Small intestine (tissue), 7 donors: Measurements from ENCODE around the gene LAMA5. TPM values are rescaled to one million over a fixed set of nuclear protein-coding genes. Genes with fewer than 3 reads are reported as not detected.

Source experiments
- DNase-seq, 2 donors: peaks; one replicate each; pipeline versions ENCODE4 v3.0.0 to v3.0.0-alpha.2; 2013
- FAIRE-seq: peaks from 2 replicates; lab custom pipeline; 2012; peaks lifted over from hg19 to GRCh38; lab: Jason Lieb, UNC
- H3K27ac ChIP-seq, 3 donors: one replicate each; pipeline ENCODE4 v1.5.1; 2013; ENCODE audit warnings: low read length in 2 of 3, mild to moderate bottlenecking in 2 of 3, control low read depth in 1 of 3, inconsistent platforms in 1 of 3, low read depth in 1 of 3, moderate library complexity in 1 of 3
- H3K27me3 ChIP-seq, 3 donors: one replicate each; pipeline ENCODE4 v1.6.1; 2013; ENCODE audit warnings: low read length in 3 of 3, inconsistent platforms in 1 of 3; ENCODE audit not compliant: control insufficient read depth in 3 of 3, insufficient read depth in 3 of 3
- H3K36me3 ChIP-seq, 3 donors: one replicate each; pipeline ENCODE4 v1.6.1; 2013; ENCODE audit warnings: low read length in 3 of 3, inconsistent platforms in 1 of 3, low read depth in 1 of 3, mild to moderate bottlenecking in 1 of 3, moderate library complexity in 1 of 3; ENCODE audit not compliant: control insufficient read depth in 3 of 3, insufficient read depth in 2 of 3
- H3K4me1 ChIP-seq, 3 donors: one replicate each; pipeline ENCODE4 v1.6.1; 2013; ENCODE audit warnings: low read length in 2 of 3, inconsistent platforms in 1 of 3, low read depth in 1 of 3, mild to moderate bottlenecking in 1 of 3, moderate library complexity in 1 of 3; ENCODE audit not compliant: control insufficient read depth in 3 of 3, insufficient read depth in 2 of 3
- H3K4me3 ChIP-seq, 3 donors: one replicate each; pipeline ENCODE4 v1.5.1; 2013; ENCODE audit warnings: low read length in 3 of 3, control low read depth in 1 of 3, inconsistent platforms in 1 of 3, low read depth in 1 of 3, mild to moderate bottlenecking in 1 of 3, moderate library complexity in 1 of 3
- H3K9me3 ChIP-seq, 2 donors: one replicate each; pipeline ENCODE4 v1.6.1; 2013; ENCODE audit warnings: low read depth in 1 of 2, low read length in 1 of 2; ENCODE audit not compliant: control insufficient read depth in 2 of 2, insufficient read depth in 1 of 2
- WGBS, 3 donors: extraction: QIAGEN DNeasy Blood & Tissue Kit; methylation state at CpG; one replicate each; pipeline ENCODE4 v1.1.7; 2013; 5-methylcytosine and 5-hydroxymethylcytosine counted together
- polyA plus RNA-seq, 4 donors: library from polyadenylated mRNA; stranded (reverse) in 3 of 4; unstranded in 1 of 4; fragments of 200-250 nt in 3 of 4; fragments of 120-200 nt in 1 of 4; gene quantifications; one replicate each; pipeline versions ENCODE4 v1.2.1 to v1.2.3, GENCODE V29; 2013
- donor health status: healthy with polysubstance abuse.
- donor health status: control.
- donor health status: control.
- donor health status: Bipolar disorder and iron deficiency.
- donor health status: healthy.

Gene LAMA5
- polyA plus RNA-seq, 4 donors = 1.3 to 62.8 (median 23.0) TPM

DNA sequence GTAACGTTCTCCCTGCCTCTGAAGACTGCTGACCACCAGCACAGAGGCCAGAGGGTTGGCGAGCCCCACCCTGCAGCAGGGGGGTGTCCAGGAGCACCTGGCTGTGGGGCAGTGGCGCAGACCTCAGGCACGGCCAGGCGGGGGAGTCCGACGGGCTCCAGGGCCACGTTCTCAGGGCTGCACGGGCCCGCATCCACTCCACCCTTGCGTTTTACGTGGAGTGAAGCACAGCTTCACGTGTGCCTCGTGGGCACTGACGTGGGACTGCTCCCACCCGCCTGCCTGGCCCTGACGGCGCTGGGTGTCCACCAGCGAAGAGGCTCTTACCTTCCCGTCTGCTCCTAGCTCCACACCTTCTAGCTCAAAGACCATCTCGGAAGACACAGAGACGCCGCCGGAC is 26.7 kb upstream of the LAMA5 start:
- Histone ChIP-seq H3K9me3 (no peaks in the 10 kb centered on the region), H3K4me1 (peaks cover 0 to 5% (median 0%) of the 10 kb centered on the region in 3 donors), H3K27ac (no peak overlapping the region), H3K27me3 (no peaks in the 10 kb centered on the region), H3K4me3 (no peak overlapping the region), H3K36me3 (peaks cover 0 to 89% (median 10%) of the 10 kb centered on the region in 3 donors)
- FAIRE-seq (no peak), DNase-seq (no peak)
- 91 to 92% (median 92%) methylated on average over 22 to 24 of the region's 24 CpGs for WGBS, 3 donors

DNA sequence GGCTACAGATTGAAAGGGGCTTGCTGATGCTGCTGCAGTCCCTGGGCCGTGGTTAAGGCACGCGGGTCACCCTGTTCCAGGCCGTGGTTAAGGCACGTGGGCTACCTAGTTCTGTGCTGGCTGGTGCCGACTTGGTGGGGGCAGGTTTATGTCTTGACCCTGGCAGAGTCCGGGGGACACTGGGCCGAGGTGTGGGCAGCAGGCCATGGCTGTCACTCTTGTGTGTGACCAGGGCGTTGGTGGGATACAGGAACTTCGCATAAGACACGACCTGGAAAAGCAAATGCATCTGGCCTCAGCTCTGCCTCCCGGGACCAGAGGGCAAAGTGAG is 26.2 kb upstream of the LAMA5 start:
- Histone ChIP-seq H3K4me3 (no peak overlapping the region), H3K27ac (no peak overlapping the region), H3K27me3 (no peaks in the 10 kb centered on the region), H3K36me3 (peaks cover 0 to 90% (median 10%) of the 10 kb centered on the region in 3 donors), H3K9me3 (no peaks in the 10 kb centered on the region), H3K4me1 (peaks cover 0 to 10% (median 0%) of the 10 kb centered on the region in 3 donors)
- WGBS, 3 donors = 79 to 87% (median 79%) methylated on average over 12 of the region's 12 CpGs
- DNase-seq = no peak
- no peak for FAIRE-seq

DNA sequence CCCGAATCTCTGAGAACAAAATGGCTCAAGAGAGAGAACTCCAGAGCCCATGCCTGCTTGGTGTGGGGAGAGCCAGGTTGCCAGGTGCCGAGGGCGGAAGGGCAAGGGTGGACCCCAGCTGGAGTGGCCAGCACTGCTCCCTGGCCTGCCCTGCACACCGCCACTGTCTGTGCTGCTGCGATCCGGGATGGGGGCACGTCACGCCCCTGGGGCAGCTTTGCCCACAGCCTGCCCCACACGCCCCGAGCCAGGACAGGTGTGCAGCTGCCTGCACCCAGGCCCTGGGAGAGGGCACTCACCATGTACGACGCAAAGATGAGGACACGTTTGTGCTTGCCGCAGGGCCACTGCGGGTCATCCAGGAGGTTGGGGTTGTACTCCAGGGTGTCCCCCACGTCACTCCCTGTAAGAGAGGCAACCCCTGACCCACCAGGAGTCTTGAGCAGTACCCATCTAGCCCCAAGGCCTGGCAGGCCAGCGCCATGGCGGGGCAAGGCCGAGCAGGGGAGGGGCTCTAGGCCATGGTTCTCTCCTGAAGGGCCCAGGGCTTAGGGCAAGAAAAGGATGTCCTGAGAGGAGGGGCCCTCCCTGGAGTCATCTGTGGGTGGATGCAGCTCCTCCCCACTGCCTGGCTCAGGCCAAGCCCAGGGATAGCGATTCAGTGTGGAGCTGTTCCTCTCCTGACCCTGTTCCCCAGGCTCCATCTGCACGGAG is 25.7 kb upstream of the LAMA5 start:
- no peak for DNase-seq
- H3K27ac ChIP-seq = no peak overlapping the region
- no peak overlapping the region for H3K4me3 ChIP-seq
- peaks cover 0 to 15% (median 5%) of the 10 kb centered on the region in 3 donors for H3K4me1 ChIP-seq
- H3K27me3 ChIP-seq = no peaks in the 10 kb centered on the region
- WGBS, 3 donors = 86 to 91% (median 90%) methylated on average over 20 to 21 of the region's 21 CpGs
- peaks cover 0 to 93% (median 10%) of the 10 kb centered on the region in 3 donors for H3K36me3 ChIP-seq
- H3K9me3 ChIP-seq = no peaks in the 10 kb centered on the region
- FAIRE-seq = no peak

GRCh38 chr20:62392077-62392418 is 24.9 kb upstream of the LAMA5 start:
- no peaks in the 10 kb centered on the region for H3K9me3 ChIP-seq
- no peak overlapping the region for H3K4me3 ChIP-seq
- FAIRE-seq = no peak
- WGBS, 3 donors = 89 to 97% (median 94%) methylated on average over 9 to 10 of the region's 10 CpGs
- no peaks in the 10 kb centered on the region for H3K27me3 ChIP-seq
- DNase-seq = no peak
- peaks cover 0 to 91% (median 10%) of the 10 kb centered on the region in 3 donors for H3K36me3 ChIP-seq
- H3K27ac ChIP-seq = no peak overlapping the region
- peaks cover 0 to 18% (median 6%) of the 10 kb centered on the region in 3 donors for H3K4me1 ChIP-seq

DNA sequence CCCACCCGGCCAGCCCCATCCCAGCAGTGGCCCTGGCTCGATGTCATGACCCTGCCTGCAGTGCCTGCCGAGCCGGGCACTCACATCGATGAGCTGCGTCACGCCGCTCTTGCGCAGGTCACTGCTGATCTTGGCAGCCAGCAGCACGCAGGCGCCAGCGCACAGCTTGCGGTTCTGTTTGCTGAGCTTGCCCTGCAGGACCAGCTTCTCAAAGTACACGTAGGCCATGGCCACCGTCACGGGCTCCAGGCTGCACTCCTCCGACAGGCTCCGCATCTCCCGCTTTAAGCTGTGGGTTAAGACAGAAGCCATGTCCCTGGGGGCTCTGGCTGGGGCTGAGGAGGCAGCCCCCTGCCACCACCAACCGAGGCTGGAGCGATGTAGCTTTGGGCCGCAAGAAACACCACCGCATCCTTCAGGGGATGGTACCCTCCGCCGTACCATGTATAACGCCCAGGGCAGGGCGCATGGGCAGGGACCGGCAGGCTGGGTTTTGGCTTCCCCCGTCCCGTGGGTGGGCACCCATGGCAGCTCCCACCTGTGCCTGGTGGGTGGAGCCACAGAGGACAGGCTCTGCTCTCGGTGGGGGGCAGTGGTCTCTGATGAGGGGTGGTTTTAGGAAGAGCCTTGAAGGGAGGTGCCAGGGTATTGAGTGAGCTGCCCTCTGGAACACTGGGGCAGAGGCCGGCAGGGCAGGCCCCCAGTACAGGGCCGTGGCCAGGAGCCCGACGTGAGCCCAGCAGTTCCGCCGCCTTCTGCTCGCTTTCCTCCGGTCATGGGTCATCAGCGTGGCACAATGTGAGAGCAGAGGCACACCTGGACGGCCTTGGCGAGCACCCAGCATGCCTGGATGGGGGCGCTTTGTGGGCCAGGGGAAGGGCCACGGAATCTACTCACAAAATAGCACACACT is 24.3 kb upstream of the LAMA5 start:
- Histone ChIP-seq H3K36me3 (peaks cover 0 to 88% (median 10%) of the 10 kb centered on the region in 3 donors), H3K27ac (no peak overlapping the region), H3K9me3 (no peaks in the 10 kb centered on the region), H3K27me3 (no peaks in the 10 kb centered on the region), H3K4me1 (peaks cover 0 to 18% (median 6%) of the 10 kb centered on the region in 3 donors), H3K4me3 (no peak overlapping the region)
- DNase-seq (no peak), FAIRE-seq (no peak)
- WGBS, 3 donors = 87 to 88% (median 88%) methylated on average over 43 to 44 of the region's 44 CpGs

DNA sequence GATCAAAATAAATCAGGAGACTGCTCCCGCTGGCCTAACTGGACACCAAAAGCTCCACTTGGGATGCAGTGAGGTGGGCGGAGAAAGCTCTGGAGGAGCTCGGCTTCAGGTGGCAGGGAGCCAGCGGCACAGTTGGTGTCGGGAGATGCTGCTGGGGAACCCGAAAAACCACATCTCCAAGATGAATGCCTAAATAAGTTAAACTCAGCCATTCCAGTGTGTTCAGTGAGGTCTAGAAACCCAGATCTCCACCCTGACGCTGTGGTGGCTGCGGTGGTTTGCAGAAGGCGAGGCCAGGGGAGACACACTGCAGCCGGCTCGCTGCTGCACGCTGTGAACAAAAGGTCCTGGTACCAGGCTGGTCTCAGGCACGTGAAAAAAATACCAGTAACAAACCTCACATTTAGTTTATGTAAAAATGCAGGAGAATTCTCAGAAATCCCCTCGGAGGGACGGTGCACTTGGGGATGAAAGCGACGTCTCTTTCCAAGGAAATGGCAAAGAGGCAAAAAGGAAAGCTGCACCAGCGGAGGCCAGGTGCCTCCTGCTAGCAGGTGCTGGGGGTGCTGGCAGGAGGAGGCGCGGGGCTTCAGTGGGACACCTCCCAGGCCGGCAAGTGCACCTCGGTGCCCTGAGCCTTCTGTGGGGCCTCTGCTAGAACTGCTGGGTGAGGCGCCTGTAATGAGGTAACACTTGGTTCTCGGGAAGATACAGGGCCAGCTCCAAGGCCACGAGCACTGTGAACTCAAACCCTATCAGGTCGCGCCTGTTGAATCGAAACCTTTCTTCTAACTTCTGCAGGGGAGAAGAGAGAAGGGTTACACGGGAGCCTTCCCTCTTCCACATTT is 23.4 kb upstream of the LAMA5 start:
- no peak overlapping the region for H3K27ac ChIP-seq
- no peak for FAIRE-seq
- H3K27me3 ChIP-seq = no peaks in the 10 kb centered on the region
- peaks cover 0 to 80% (median 10%) of the 10 kb centered on the region in 3 donors for H3K36me3 ChIP-seq
- H3K9me3 ChIP-seq = no peaks in the 10 kb centered on the region
- 81 to 85% (median 82%) methylated on average over 26 to 29 of the region's 29 CpGs for WGBS, 3 donors
- peaks cover 0 to 19% (median 6%) of the 10 kb centered on the region in 3 donors for H3K4me1 ChIP-seq
- H3K4me3 ChIP-seq = no peak overlapping the region
- DNase-seq = no peak

DNA sequence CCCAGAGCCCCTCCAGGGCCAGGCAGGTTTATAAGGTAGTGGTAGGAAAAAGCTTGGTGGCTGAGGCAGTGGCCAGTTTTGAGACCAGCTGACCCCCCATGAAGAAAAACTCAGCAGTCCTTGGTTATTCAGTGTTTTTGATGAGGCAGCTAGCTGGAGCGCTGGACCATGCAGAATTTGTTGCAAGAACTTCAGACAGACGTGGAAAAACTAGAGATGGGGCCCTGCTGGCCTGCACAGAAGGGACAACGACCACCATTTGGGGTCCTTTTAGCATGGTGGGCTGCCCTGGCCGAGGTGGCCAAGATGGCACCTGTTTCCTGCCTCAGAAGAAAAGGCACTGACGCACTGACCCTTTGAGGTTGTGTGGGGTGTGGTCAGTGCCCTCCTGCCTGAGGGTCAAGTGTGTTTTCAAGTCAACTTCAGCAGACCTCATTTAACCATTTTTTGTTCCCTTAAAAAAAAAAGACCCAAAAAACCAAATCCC is 22.5 kb upstream of the LAMA5 start:
- peaks cover 0 to 71% (median 10%) of the 10 kb centered on the region in 3 donors for H3K36me3 ChIP-seq
- DNase-seq (no peak), FAIRE-seq (no peak)
- whole genome bisulfite sequencing, 3 donors = 66 to 81% (median 80%) methylated on average over 5 of the region's 5 CpGs
- H3K27me3 ChIP-seq = no peaks in the 10 kb centered on the region
- H3K4me1 ChIP-seq = peaks cover 0 to 23% (median 6%) of the 10 kb centered on the region in 3 donors
- no peak overlapping the region for H3K27ac ChIP-seq
- no peaks in the 10 kb centered on the region for H3K9me3 ChIP-seq
- H3K4me3 ChIP-seq = no peak overlapping the region
